Measurements from ENCODE around the gene CACNA1G.

DNA sequence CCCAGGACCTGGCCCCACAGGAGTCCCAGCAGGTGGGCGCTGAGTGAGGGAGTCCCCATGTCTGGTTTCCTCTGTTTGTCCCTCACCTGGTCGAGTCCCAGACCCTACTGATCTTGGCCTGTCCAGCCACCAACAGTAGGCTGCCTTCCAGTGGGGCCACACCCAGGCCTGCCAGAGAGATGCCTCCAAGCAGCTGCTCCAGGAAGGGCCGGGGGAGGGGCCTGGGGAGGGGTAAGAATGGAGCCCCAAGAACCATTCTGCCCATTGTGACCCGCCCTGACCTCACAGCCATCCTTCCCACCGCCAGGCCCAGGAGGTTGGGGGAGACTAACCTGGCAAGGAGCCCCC, 12.8 kb upstream of the CACNA1G start:
- TF ChIP-seq CTCF (IDR thresholded peaks at IDR 0.05) (no peak), POLR2A (IDR thresholded peaks at IDR 0.05) (no peak)

Data from right lobe of liver (tissue), 4 donors.